OCI-M1 (cell line): ENCODE results near the gene GJB4.
"Not testable (repeated sequence)": the region's sequence is repeated elsewhere in the genome, so short reads cannot be mapped to it uniquely, and the experiment has no call there.

ENCODE experiments used
- DNase-seq: peaks from one replicate; lab custom pipeline; 2025; lab: John Stamatoyannopoulos, UW

GJB4 gene

GRCh38 chr1:34759503-34760357 is at the start of gene GJB4:
Gene GJB4 (plus strand): TSS chr1:34759740. CDS start chr1:34761255, 1,515 bp downstream.
- no peak for DNase-seq

GRCh38 chr1:34710812-34711211 is 48.7 kb upstream of the GJB4 start:
- DNase-seq, result no peak

- no peak for DNase-seq
Observed at GRCh38 chr1:34711485-34711884, 48.1 kb upstream of the GJB4 start.

- DNase-seq, result no peak
Observed at GRCh38 chr1:34712007-34712688, 47.4 kb upstream of the GJB4 start.

- DNase-seq, result no peak
Observed at GRCh38 chr1:34713443-34713842, 46.1 kb upstream of the GJB4 start.

- no peak for DNase-seq
Observed at GRCh38 chr1:34714386-34714785, 45.2 kb upstream of the GJB4 start.

- no peak for DNase-seq
Observed at GRCh38 chr1:34715139-34715538, 44.4 kb upstream of the GJB4 start.

- no peak for DNase-seq
Observed at GRCh38 chr1:34721241-34721640, 38.3 kb upstream of the GJB4 start.

- DNase-seq, result no peak
Observed at GRCh38 chr1:34721646-34722355, 37.7 kb upstream of the GJB4 start.

- no peak for DNase-seq
Observed at GRCh38 chr1:34726861-34727260, 32.7 kb upstream of the GJB4 start.

GRCh38 chr1:34730485-34730884 is 29.1 kb upstream of the GJB4 start:
- DNase-seq, result no peak

GRCh38 chr1:34732831-34733230 is 26.7 kb upstream of the GJB4 start:
- not testable (repeated sequence) for DNase-seq

GRCh38 chr1:34736692-34737091 is 22.8 kb upstream of the GJB4 start:
- no peak for DNase-seq

- not testable (repeated sequence) for DNase-seq
Observed at GRCh38 chr1:34737236-34737635, 22.3 kb upstream of the GJB4 start.

- DNase-seq, result no peak
Observed at GRCh38 chr1:34739613-34740012, 19.9 kb upstream of the GJB4 start.

- peak; percentile 4 for DNase-seq
Observed at GRCh38 chr1:34740161-34740868, 19.2 kb upstream of the GJB4 start.

GRCh38 chr1:34742667-34743270 is 16.8 kb upstream of the GJB4 start:
- peak; percentile 85 for DNase-seq

- DNase-seq, result no peak
Observed at GRCh38 chr1:34743775-34744174, 15.8 kb upstream of the GJB4 start.

GRCh38 chr1:34744851-34745250 is 14.7 kb upstream of the GJB4 start:
- DNase-seq, result no peak

GRCh38 chr1:34745666-34746065 is 13.9 kb upstream of the GJB4 start:
- DNase-seq, result no peak

GRCh38 chr1:34746101-34746500 is 13.4 kb upstream of the GJB4 start:
- DNase-seq, result no peak
